Stimulated activated CD4-positive, alpha-beta T cell treated with anti-CD3 and anti-CD28 coated beads, TNF-alpha, amount 100 ng/mL, for 24 hours (primary cell): ENCODE results near the gene PRTG.
"Not testable (repeated sequence)": the region's sequence is repeated elsewhere in the genome, so short reads cannot be mapped to it uniquely, and the experiment has no call there.

ENCODE experiments used
- DNase-seq, 3 experiments: peaks; one replicate each; pipeline ENCODE4 v3.0.0-alpha.2; 2020; ENCODE audit warnings: low read depth in 3 of 3

PRTG gene

DNA sequence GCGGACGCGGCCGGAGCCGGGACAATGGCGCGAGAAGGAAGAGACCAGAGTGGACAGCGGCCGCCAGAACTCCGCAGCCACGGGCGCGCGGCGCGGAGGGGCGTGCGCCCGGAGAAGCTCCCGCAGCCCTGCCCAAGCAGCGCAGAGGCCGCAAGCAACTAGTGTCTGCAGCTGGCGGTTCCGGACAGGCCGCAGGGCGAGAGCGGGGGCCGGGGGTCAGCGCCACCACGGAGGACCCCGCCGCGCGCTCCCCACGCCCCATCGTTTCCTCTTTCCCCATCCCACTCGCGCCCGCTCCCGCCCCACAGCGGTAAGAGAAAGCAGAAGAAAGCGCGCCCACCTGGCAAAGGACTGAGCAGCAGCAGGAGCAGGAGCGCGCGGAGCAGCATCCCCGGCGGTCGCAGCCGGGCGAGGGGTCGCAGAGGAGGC is 440 bp downstream of the PRTG start:
- DNase-seq: no peak

DNA sequence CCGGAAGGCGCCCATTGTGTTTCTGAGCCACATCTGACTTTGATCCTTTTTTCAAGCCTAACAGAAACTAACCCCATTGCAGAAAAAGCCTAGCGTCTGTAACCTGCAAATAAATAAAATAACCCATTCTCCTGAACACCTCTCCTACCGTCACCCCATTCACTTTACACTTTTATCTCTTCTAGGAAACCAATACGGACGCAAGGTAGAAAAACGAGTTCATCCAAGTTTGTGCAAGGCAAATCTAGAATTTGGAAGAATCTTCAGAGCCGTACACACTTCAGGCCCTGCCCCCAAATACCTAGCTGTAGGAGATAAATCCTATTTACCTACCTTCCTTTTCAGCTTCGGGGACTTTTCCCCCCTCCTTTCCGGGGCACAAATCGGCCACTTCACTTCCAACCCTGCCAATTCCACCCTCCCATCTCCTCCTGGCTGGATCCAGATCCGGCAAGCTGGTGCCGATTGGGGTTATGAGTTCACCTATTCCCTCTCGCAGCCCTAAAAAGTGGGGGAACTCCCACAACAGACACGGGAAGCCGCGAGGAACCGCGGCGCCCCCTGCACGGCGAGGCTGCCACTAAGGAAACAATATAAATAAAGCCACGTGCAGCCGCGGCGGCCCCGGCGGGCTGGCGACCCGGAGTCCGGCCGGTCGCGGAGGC is 987 bp downstream of the PRTG start:
- no peak for DNase-seq

DNA sequence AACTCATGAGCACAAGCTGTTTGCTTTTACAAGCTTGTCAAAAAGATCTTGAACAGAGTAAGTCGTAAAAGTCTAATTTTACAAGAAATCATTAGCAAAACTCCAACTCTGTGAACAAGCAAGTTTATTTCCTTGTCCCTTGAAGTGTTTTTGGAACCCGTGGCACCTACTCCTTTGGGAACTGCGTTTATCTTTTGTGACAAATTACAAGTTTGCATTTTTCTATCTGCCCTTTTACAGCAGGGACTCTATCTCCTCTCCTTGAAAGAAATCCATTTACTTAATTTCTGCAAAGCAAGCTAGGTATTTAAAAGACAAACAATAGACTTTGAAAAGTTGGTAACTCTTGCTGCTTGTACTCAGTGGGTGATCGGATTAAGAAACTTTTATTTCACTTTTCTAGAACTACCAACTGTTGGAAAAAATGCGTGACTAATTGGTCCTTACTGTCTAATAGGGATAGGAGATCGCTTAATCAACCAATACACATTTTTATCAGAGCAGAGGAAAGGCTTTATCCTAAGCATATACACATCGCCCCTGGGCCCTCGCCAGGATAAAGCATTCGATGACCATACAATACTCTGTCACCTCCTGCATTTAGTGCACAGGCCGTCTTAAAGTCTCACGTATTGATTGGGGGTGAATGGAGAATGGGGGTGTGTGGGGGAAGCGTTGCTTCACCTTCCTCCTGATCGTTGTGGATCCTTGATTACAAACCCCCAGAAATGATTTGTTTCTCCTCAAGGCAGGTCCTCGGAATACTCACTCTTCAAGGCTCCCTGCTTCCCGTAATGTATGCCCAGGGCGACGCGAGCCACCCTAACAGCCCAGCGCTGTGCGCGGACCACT is 1.7 kb downstream of the PRTG start:
- DNase-seq: no peak

DNA sequence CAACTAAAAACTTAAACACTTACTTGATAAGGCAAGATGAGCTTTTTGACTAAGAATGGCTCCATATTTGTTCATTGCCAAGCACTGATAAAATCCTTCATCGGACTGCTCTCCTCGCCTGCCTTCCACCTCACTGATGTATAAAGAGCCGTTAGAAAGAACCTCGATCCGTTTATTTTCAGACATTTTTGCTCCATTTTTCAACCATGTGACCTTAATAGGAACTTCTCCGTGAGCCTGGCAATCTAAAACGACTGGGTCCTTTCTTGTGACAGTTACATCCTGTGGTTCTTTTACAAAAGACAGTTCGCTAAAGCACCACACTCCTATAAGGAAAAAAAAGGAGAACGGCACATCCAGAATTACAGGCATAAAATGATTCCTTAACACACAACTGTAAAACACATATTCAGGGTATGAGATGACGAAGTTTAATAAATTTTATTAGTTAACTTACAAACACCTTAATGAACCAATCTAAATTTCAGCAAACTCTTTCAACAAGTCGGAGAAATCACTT is 2.5 kb downstream of the PRTG start:
- no peak for DNase-seq

DNA sequence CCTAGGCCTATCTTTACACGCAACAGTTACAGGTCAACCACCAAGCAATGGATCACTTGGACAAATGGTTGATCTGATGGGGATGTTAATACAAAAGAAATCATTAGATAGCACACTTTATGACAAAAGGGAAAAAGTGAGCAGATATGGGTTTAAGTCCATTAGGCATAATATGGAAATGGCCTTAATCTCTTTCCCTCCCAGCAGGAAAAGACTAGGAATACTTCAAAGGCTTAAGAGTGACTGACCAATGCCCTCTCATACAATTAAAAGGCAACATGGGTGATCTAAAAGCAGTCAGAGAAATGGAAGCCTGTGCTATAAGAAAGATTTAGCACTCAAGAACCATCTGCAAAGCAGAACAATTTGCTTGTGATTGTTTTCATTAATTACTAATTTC is 3.3 kb downstream of the PRTG start:
- DNase-seq: no peak

DNA sequence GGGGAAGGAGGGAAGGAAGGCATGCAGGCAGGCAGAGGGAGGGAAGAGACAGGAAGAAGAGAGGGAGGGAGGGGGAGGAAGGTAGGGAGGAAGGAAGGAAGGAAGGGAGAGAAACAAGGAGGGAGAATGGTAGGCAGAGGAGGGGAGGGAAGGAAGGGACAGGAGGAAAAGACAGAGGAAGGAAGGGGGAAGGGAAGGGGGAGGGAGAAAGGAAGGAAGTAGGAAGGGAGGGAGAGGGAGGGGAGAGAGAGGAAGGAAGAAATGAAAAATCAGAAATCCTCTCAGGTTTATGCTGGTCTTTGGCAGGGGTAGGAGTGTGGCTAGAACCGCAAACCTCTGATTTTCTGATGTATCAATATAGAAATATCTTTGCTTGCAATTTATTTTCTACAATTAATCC is 4.2 kb downstream of the PRTG start:
- DNase-seq: no peak

DNA sequence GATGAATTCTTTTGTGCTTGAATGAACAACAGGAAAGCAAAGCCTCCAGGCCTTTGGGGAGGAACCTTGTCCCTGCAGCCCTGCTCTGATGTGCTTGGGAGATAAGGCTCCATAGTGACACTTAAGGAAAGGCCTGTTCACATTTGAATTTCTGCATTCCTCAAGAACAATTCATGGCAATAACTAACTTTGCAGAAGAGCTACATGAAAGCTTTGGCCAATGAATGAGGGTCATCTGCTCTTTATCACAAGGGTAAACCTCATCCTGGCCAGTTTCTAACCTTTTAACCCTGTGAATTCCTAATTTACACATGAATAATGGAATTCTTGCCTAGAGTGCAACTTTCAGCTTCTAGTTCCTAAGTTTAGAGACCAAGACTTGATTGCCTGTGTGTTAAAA is 5.6 kb downstream of the PRTG start:
- DNase-seq: no peak

DNA sequence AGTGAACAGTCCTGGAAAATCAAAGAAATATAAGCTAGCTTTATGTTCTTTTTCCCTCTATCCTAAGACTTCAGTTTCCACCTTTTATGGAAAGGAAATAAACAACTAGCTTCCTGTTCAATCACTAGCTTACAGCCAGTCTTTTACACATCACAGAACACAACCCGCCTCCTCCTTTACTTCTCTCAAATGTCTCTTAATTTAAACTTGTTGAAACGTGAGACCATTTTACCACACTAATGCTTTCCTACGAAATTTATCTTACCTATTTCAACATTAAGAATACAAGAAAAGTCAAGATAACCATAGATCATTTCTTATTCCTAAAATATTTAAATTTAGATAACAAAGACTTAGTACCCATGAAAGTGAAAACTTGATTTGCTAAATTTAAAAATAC is 6.2 kb downstream of the PRTG start:
- DNase-seq: no peak

DNA sequence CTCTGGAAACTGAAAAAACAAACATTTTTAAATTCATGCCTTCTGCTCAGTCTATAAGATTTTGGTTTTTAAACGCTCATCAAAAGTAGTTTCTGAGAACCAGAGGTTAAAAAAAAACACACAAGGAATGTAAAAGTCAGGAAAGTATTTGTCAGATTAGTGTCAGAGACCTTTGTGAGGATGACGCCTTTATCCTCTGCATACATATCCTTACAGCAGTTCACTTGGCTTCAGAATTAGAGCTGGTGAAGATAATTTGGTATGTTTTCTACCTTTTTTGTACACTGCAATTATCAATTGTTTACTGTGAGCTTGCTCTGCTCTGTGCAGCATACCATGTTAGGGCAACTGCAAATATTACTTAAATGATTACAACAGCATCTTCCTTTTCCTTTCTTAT is 8.3 kb downstream of the PRTG start:
- DNase-seq: no peak

DNA sequence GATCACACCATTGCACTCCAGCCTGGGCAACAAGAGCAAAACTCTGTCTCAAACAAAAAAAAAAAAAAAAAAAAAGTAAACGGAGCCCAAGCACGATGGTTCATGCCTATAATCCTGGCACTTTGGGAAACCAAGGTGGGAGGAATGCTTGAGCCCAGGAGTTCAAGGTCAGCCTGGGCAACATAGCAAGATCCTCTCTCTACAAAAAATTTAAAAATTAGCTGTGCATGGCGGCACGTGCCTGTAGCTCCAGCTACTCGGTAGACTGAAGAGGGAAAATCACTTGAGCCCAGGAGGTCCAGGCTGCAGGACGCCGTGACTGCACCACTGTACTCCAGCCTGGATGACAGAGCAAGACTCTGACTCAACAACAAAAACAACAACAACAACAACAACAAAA is 9.5 kb downstream of the PRTG start:
- not testable (repeated sequence) for DNase-seq

DNA sequence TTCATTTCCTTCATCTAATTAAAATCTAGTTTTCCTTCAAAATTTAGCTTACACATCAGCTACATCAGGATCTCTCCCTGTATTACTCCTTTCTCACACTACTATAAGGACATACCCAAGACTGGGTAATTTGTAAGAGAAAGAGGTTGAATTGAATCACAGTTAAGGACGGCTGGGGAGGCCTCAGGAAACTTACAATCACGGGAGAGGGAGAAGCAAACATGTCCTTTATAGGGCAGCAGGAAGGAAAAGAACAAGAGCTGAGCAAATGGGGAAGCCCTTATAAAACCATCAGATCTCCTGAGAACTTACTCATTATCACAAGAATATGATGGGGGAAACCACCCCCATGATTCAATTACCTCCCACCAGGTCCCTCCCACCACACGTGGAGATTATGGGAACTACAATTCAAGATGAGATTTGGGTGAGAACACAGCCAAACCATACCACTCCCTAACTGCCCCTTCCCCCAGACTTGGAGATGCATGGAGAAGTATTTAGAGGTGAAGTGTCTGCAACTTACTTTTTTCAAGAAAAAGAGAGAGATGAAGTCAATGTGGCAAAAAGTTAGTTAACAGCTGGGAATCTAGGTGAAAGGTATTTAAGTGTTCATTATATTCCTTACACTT is 21.3 kb downstream of the PRTG start:
- DNase-seq: no peak

DNA sequence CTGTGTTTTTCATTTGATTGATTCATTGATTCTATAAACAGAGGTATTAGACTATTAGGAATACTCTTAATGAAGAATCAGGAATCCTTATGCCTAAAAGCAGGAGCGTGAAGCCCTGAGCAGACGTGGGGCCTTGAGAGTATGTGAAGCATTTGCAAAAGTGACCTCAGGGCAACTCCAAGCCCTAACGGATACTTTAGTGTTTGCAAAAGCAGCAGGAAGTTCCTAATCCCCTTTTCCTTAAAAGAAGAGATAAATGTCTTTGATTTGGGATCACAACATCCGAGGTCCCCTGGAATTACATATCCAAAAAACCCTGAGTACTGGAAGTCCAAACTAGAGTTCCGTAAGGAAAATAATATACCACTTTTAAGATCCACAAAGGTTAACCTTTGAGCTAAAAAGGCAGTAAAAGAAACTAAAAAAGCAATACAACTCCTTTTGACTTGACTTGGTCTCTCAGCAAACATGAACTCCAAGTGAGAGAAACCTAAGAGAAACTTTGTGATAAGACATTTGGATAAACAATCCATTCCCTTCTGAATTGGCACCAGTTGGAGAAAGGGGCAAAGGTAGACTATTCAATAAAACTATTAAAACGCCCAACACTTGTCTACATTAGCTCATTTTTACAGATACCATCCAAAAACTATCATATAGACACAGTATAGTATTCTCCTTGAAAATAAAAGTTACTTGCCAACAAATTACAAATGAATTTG is 27.4 kb downstream of the PRTG start:
- DNase-seq: no peak

DNA sequence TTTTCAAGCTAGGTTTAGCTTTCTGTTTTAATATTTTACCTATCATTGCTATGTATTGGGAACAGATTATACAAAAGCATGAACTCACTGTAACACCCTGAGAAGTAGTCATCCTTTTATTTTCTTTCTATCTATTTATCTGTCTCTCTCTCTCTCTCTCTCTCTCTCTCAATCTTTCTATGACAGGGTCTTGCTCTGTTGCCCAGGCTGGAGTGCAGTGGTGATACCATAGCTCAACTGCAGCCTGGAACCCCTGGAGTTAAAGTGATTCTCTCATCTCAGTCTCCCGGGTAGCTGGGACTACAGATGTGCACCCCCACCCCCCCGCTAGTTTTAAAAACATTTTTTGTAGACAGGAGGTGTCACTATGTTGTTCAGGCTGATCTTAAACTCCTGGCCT is 28.9 kb downstream of the PRTG start:
- DNase-seq: no peak

DNA sequence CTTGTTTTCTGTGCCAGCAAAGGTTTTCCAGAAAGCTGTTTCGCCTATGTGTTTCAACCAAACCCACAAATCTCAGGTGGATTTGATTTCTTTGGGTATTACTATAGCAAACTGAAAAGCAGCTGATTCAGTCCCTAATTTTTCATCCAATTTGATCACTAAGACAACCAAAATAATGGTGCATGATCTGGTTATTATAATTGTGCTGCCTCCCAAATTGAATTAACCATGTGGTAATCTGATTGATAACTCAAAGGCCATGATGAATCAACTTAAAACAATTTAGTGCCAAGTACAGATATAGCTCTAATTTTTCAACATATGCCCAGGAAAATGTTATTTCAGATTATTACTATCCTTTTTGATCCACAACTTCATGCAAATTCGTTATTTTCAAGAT is 30.6 kb downstream of the PRTG start:
- no peak for DNase-seq

DNA sequence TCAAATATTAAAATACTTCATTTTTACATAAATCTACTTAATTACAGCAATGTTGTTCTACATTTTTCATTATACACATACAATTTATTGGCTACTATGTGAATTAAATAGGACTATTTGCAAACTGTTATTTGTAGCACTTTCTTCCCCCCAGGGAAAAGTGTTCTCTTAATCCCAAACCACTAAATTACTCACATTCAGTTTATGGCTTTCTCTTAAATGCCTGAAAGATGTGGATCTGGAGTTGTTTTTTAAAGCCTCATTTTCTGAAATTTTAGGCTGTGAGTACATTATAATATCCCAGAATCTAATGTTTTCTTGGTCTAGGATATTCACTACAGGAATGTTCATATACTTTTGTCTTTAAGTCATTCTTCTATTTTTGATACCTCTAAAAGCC is 32.7 kb downstream of the PRTG start:
- no peak for DNase-seq

DNA sequence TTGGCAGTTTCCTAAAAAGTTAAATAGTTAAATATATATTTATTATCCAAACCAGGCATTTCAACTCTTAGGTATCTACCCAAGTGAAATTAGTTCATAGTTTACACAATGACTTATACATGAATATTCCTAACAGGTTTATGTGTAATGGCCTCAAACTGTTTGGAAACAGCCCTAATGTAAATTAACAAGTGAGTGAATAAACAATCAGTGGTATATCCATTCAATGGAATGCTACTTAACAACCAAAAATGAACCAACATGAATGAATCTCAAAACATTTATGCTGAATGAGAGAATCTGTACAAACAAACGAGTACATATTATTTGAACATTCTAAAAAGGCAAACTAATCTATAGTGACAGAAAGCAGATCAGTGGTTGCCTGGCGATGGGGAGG is 33.5 kb downstream of the PRTG start:
- DNase-seq: no peak

DNA sequence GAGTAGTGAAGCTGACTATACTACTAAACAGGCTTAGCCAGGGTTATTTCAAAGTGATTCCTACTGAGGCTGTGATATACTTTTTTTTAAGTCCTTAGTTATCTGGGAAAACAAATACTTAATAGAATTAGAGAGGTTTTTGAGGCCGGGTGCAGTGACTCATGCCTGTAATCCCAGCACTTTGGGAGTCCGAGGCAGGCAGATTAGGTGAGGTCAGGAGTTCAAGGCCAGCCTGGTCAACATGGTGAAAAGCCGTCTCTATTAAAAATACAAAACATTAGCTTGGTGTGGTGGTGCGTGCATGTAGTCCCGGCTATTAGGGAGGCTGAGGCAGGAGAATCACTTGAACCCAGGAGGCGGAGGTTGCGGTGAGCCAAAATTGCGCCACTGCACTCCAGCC is 34.2 kb downstream of the PRTG start:
- no peak for DNase-seq

DNA sequence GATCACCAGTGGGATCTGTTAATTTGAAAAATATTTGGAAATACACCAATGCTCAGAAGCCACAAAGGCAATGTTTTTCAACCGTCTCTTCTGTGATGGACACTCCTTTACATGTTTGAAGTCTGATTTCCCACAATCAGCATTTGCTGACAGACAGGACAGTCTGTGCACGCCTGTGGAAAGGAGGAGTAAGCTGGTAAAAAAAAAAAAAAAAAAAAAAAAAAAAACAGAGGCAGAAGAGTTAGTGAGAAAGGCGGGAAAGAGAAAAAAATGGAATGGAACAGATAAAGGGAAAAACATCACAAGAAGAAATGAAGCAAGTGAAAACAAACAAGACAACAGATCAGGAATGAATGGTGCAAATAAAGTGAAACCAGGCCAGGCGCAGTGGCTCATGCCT is 35.0 kb downstream of the PRTG start:
- no peak for DNase-seq

DNA sequence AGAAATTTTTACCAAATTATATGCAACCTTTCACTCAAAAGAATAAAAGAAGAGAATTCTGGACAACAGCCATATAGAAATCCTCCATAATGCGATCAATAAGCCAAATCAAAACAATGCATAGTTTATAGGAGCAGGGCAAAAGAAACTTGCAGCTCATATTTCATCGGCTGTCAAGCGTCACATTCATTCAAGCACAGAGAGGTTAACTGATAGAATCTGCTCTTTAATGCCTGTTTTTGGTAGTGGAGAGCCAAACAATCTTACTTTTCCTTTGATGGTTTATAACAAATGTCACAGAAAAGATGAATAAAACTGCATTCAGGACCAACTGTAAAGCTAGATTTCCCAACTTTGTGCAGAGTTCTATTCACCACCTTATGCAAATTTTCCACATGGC is 35.4 kb downstream of the PRTG start:
- DNase-seq: no peak

DNA sequence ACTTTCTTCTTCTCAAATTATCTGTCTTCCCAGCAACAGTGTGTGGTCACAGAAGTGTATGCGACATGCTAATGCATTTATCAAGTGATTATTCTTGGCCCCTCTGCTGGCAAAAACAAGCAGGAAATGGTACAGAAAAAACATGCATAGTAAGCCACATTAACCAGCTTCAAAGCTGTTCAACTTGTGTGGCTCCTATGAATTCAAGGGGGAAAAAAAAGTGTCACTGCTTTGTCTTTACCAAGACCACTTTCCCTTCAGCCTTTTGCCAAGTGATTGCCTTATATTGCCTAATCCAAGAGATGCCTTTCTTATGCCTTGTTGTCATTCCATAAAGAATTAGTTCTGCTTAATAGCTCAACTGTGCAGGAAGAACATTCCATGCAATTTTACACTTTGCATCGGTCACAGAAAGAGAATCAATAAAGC is 39.1 kb downstream of the PRTG start:
- no peak for DNase-seq

DNA sequence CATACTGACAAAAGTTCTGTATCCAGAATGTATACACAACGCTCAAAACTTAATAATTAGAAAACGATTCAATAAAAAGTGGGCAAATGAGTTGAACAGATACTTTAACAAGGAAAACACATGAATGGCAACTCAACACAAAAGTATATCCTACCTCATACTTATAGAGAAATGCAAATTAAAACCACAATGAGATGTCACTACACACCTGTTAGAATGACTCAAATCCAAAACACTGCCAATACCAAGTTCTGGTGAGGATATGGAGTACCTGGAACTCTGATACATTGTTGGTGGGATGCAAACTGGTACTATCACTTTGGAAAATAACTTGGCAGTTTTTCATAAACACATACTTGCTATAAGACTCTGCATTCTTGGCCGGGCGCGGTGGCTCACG is 42.1 kb downstream of the PRTG start:
- no peak for DNase-seq

DNA sequence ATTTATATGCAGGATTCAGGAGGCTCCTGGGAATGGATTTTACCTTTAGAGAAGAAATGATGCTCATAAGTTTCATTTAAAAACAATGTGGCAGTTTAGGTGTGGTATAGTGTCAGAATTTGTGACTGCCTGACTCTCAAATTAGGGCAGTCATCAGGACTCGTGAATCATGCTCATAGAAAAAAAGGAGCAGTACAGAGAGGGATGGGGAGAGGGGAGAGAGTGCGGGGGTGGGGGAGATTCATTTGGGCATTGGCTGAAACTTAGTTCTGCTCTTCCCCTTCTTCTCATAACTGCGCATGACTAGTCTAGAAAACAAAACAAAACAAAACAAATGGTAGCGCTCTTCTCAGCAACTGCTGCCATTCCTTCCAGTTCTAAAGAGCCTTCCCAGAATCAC is 44.3 kb downstream of the PRTG start:
- no peak for DNase-seq
